Measurements from ENCODE around the gene SMYD2. TPM values are rescaled to one million over a fixed set of nuclear protein-coding genes. Genes with fewer than 3 reads are reported as not detected.
A peak's percentile ranks its signal among the peaks of the same experiment; 100 is the strongest.

The SMYD2 gene
- total and polyA plus RNA-seq, 2 experiments from 2014 or later, result 34.9 to 52.1 TPM

GRCh38 chr1:214332946-214333798 lies 52.2 kb downstream of the SMYD2 start:
- DNase-seq, result peak; percentile 65
- in situ Hi-C loops (cut with MboI), result loop anchor here (5.0 to 25.0 kb wide), 3 partner anchors 116 to 1204 kb away; no protein-coding TSS in a partner anchor
- peaks cover 4% of the 10 kb centered on the region; the same call in 1 of the 2 replicates for H3K36me3 ChIP-seq (ENCODE audit: low read depth)
- H2AFZ ChIP-seq, result no peak overlapping the region
- H3K27me3 ChIP-seq (replicated peaks; ENCODE audit: insufficient read depth), result no peaks in the 10 kb centered on the region
- H3K9me3 ChIP-seq (ENCODE audit: low read depth), result no peaks in the 10 kb centered on the region
- peaks cover 22% of the 10 kb centered on the region for H3F3A ChIP-seq (ENCODE audit: insufficient read depth)
- H4K20me1 ChIP-seq (ENCODE audit: insufficient read depth), result no peaks in the 10 kb centered on the region
- TF ChIP-seq EZH2 (IDR thresholded peaks at IDR 0.05; ENCODE audit: insufficient read depth, poor library complexity, severe bottlenecking) (no peak), EZH2phosphoT487 (IDR thresholded peaks at IDR 0.05; ENCODE audit: insufficient read depth, low read depth) (no peak)
- no peaks in the 10 kb centered on the region for H3K79me2 ChIP-seq (ENCODE audit: insufficient read depth)
- H3K9ac ChIP-seq, result no peak overlapping the region
- 54 to 56% methylated on average over 6 of the region's 6 CpGs for WGBS, 2 experiments (ENCODE audit: low coverage in 1 of 2, low lambda C conversion rate in 2 of 2, missing lambda C conversion rate in 2 of 2)
- 0 out of 2 replicates have a peak overlapping the region, but pooled peaks have one; percentile 7 for H3K27ac ChIP-seq
- H3K4me1 ChIP-seq (ENCODE audit: insufficient read depth), result peaks cover 7% of the 10 kb centered on the region
- no peak overlapping the region for H3K4me3 ChIP-seq
- H3K9me2 ChIP-seq (ENCODE audit: insufficient read depth), result no peaks in the 10 kb centered on the region
- H3K4me2 ChIP-seq (ENCODE audit: unreplicated experiment), result no peak overlapping the region

- Histone ChIP-seq H3K9ac (no peak overlapping the region), H3K79me2 (ENCODE audit: insufficient read depth) (no peaks in the 10 kb centered on the region), H3F3A (ENCODE audit: insufficient read depth) (peaks cover 44% of the 10 kb centered on the region), H3K36me3 (ENCODE audit: low read depth) (peaks cover 4% of the 10 kb centered on the region; the same call in 1 of the 2 replicates), H3K4me3 (no peak overlapping the region), H3K9me3 (ENCODE audit: low read depth) (no peaks in the 10 kb centered on the region), H3K4me2 (ENCODE audit: unreplicated experiment) (no peak overlapping the region), H3K9me2 (ENCODE audit: insufficient read depth) (no peaks in the 10 kb centered on the region), H3K4me1 (ENCODE audit: insufficient read depth) (peaks cover 14% of the 10 kb centered on the region; the same call in 1 of the 2 replicates), H3K27me3 (replicated peaks; ENCODE audit: insufficient read depth) (no peaks in the 10 kb centered on the region), H2AFZ (no peak overlapping the region), H4K20me1 (ENCODE audit: insufficient read depth) (no peaks in the 10 kb centered on the region), H3K27ac (no peak overlapping the region)
- 96 to 98% methylated on average over 4 of the region's 4 CpGs for WGBS, 2 experiments (ENCODE audit: low coverage in 1 of 2, low lambda C conversion rate in 2 of 2, missing lambda C conversion rate in 2 of 2)
- TF ChIP-seq EZH2phosphoT487 (IDR thresholded peaks at IDR 0.05; ENCODE audit: insufficient read depth, low read depth), result no peak
- no peak for TF ChIP-seq EZH2 (IDR thresholded peaks at IDR 0.05; ENCODE audit: insufficient read depth, poor library complexity, severe bottlenecking)
- DNase-seq, result no peak
- in situ Hi-C loops (cut with MboI), result loop anchor here (10.0 to 25.0 kb wide), 2 partner anchors 259 to 1202 kb away; no protein-coding TSS in a partner anchor
Observed at GRCh38 chr1:214335567-214335966, 54.6 kb downstream of the SMYD2 start.

GRCh38 chr1:214337015-214337414 lies 56.1 kb downstream of the SMYD2 start:
- 40 to 41% methylated on average over 2 of the region's 2 CpGs for WGBS, 2 experiments (ENCODE audit: low coverage in 1 of 2, low lambda C conversion rate in 2 of 2, missing lambda C conversion rate in 2 of 2)
- DNase-seq, result no peak
- peaks cover 14% of the 10 kb centered on the region; the same call in 1 of the 2 replicates for H3K4me1 ChIP-seq (ENCODE audit: insufficient read depth)
- H3K79me2 ChIP-seq (ENCODE audit: insufficient read depth), result no peaks in the 10 kb centered on the region
- in situ Hi-C loops (cut with MboI), result loop anchor here (10.0 to 25.0 kb wide), 2 partner anchors 258 to 1200 kb away; no protein-coding TSS in a partner anchor
- H3K4me2 ChIP-seq (ENCODE audit: unreplicated experiment), result no peak overlapping the region
- peaks cover 4% of the 10 kb centered on the region; the same call in 1 of the 2 replicates for H3K36me3 ChIP-seq (ENCODE audit: low read depth)
- peak overlapping the region; percentile 54 for H3K27ac ChIP-seq
- TF ChIP-seq EZH2 (IDR thresholded peaks at IDR 0.05; ENCODE audit: insufficient read depth, poor library complexity, severe bottlenecking) (no peak), EZH2phosphoT487 (IDR thresholded peaks at IDR 0.05; ENCODE audit: insufficient read depth, low read depth) (no peak)
- peak overlapping the region; percentile 45 for H3K9ac ChIP-seq
- H3K9me3 ChIP-seq (ENCODE audit: low read depth), result no peaks in the 10 kb centered on the region
- H3K9me2 ChIP-seq (ENCODE audit: insufficient read depth), result no peaks in the 10 kb centered on the region
- H3K27me3 ChIP-seq (replicated peaks; ENCODE audit: insufficient read depth), result no peaks in the 10 kb centered on the region
- no peak overlapping the region for H3K4me3 ChIP-seq
- H2AFZ ChIP-seq, result no peak overlapping the region
- peaks cover 50% of the 10 kb centered on the region for H3F3A ChIP-seq (ENCODE audit: insufficient read depth)
- no peaks in the 10 kb centered on the region for H4K20me1 ChIP-seq (ENCODE audit: insufficient read depth)

- WGBS, 2 experiments (ENCODE audit: low coverage in 1 of 2, low lambda C conversion rate in 2 of 2, missing lambda C conversion rate in 2 of 2), result 27 to 38% methylated on average over 6 of the region's 6 CpGs
- Histone ChIP-seq H3K27ac (peak overlapping the region; percentile 54), H3K36me3 (ENCODE audit: low read depth) (peaks cover 4% of the 10 kb centered on the region; the same call in 1 of the 2 replicates), H3K79me2 (ENCODE audit: insufficient read depth) (no peaks in the 10 kb centered on the region), H3K9ac (peak overlapping the region; percentile 45), H2AFZ (no peak overlapping the region), H3K9me3 (ENCODE audit: low read depth) (no peaks in the 10 kb centered on the region), H3K4me3 (no peak overlapping the region), H4K20me1 (ENCODE audit: insufficient read depth) (no peaks in the 10 kb centered on the region), H3K4me1 (ENCODE audit: insufficient read depth) (peaks cover 14% of the 10 kb centered on the region; the same call in 1 of the 2 replicates), H3K27me3 (replicated peaks; ENCODE audit: insufficient read depth) (no peaks in the 10 kb centered on the region), H3K4me2 (ENCODE audit: unreplicated experiment) (no peak overlapping the region), H3K9me2 (ENCODE audit: insufficient read depth) (no peaks in the 10 kb centered on the region), H3F3A (ENCODE audit: insufficient read depth) (peaks cover 51% of the 10 kb centered on the region)
- DNase-seq, result peak; percentile 75
- in situ Hi-C loops (cut with MboI), result loop anchor here (10.0 to 25.0 kb wide), 2 partner anchors 257 to 1200 kb away; no protein-coding TSS in a partner anchor
- TF ChIP-seq EZH2 (IDR thresholded peaks at IDR 0.05; ENCODE audit: insufficient read depth, poor library complexity, severe bottlenecking) (no peak), EZH2phosphoT487 (IDR thresholded peaks at IDR 0.05; ENCODE audit: insufficient read depth, low read depth) (no peak)
Observed at GRCh38 chr1:214337511-214337910, 56.6 kb downstream of the SMYD2 start.

Measured in GM23248 (cell line).